H1 (cell line): ENCODE results near the gene HEPHL1. TPM values are rescaled to one million over a fixed set of nuclear protein-coding genes. Genes with fewer than 3 reads are reported as not detected.
"Not testable (repeated sequence)": the region's sequence is repeated elsewhere in the genome, so short reads cannot be mapped to it uniquely, and the experiment has no call there.

Experiments
- CTCF ChIA-PET: fragments of 300-600 bp; sonication (Branson Sonifier 250); formaldehyde crosslinking; loops from one replicate; lab custom pipeline; 2021; ENCODE audit not compliant: partially characterized antibody; lab: Charles Lee
- POLR2A ChIA-PET: fragments of 300-600 bp; sonication (Branson Sonifier 250); formaldehyde crosslinking; loops from one replicate; lab custom pipeline; 2021; ENCODE audit warnings: inconsistent platforms; ENCODE audit not compliant: partially characterized antibody; lab: Charles Lee
- DNase-seq, 2 experiments: peaks; one replicate each; pipeline versions ENCODE4 v3.0.0 to v3.0.0-alpha.2; 2010 to 2022; ENCODE audit warnings: low spot score in 2 of 2, low read depth in 1 of 2, mixed read lengths in 1 of 2
- FAIRE-seq: peaks from 2 replicates; lab custom pipeline; 2011; peaks lifted over from hg19 to GRCh38; lab: Jason Lieb, UNC
- H2AFZ ChIP-seq: 2 replicates; pipeline ENCODE4 v1.8.1; 2012; ENCODE audit warnings: low read length, inconsistent platforms
- H2AK5ac ChIP-seq: 2 replicates; pipeline ENCODE4 v1.6.1; 2013; ENCODE audit warnings: low read depth, low read length
- H2BK120ac ChIP-seq: replicated peaks from 2 replicates; pipeline ENCODE3; 2013; ENCODE audit warnings: low read depth, low read length, inconsistent platforms
- H2BK12ac ChIP-seq: 2 replicates; pipeline ENCODE4 v1.6.1; 2013; ENCODE audit warnings: low read depth, low read length
- H2BK15ac ChIP-seq: 2 replicates; pipeline ENCODE4 v1.6.1; 2013; ENCODE audit warnings: low read length
- H2BK20ac ChIP-seq: 2 replicates; pipeline ENCODE4 v1.6.1; 2013; ENCODE audit warnings: low read length
- H2BK5ac ChIP-seq: 2 replicates; pipeline ENCODE4 v1.6.1; 2013; ENCODE audit warnings: low read depth, low read length
- H3K14ac ChIP-seq: 2 replicates; pipeline ENCODE4 v1.6.1; 2013; ENCODE audit warnings: inconsistent platforms; ENCODE audit not compliant: insufficient read length
- H3K18ac ChIP-seq: 2 replicates; pipeline ENCODE4 v1.6.1; 2013; ENCODE audit warnings: low read length; ENCODE audit errors: extremely low read depth
- H3K23ac ChIP-seq: 2 replicates; pipeline ENCODE4 v1.6.1; 2013; ENCODE audit warnings: inconsistent platforms; ENCODE audit not compliant: insufficient read length
- H3K23me2 ChIP-seq: 2 replicates; pipeline ENCODE4 v1.6.1; 2013; ENCODE audit warnings: low read depth, low read length
- H3K27ac ChIP-seq: 2 replicates; pipeline ENCODE4 v1.6.1; 2011; ENCODE audit warnings: low read depth, low read length, inconsistent platforms
- H3K27me3 ChIP-seq, 4 experiments: replicated peaks in 1 of 4; 1 replicate in 1 of 4; 2 replicates in 3 of 4; pipeline versions ENCODE4 v1.6.1 to v1.8.1; 2011 to 2013; ENCODE audit warnings: low read length in 3 of 4, mild to moderate bottlenecking in 3 of 4, inconsistent platforms in 2 of 4, mixed read lengths in 2 of 4, moderate library complexity in 1 of 4; ENCODE audit not compliant: control insufficient read depth in 3 of 4, insufficient read depth in 3 of 4; ENCODE audit errors: extremely low read depth in 1 of 4
- H3K36me3 ChIP-seq, 4 experiments: 2 replicates each; pipeline versions ENCODE4 v1.6.1 to v1.8.1; 2011 to 2013; ENCODE audit warnings: mild to moderate bottlenecking in 4 of 4, low read length in 3 of 4, moderate library complexity in 2 of 4, control low read depth in 1 of 4, inconsistent platforms in 1 of 4; ENCODE audit not compliant: insufficient read depth in 4 of 4, control insufficient read depth in 2 of 4
- H3K4ac ChIP-seq: replicated peaks from 2 replicates; pipeline ENCODE3; 2013; ENCODE audit warnings: low read length, low read depth, mixed read lengths, inconsistent platforms; ENCODE audit not compliant: insufficient read length
- H3K4me1 ChIP-seq, 4 experiments: replicated peaks in 1 of 4; 1 replicate in 1 of 4; 2 replicates in 3 of 4; pipeline versions ENCODE4 v1.6.1 to v1.8.1; 2011 to 2013; ENCODE audit warnings: low read length in 3 of 4, inconsistent platforms in 2 of 4, mixed read lengths in 1 of 4; ENCODE audit not compliant: insufficient read depth in 4 of 4, control insufficient read depth in 3 of 4
- H3K4me2 ChIP-seq, 2 experiments: 2 replicates each; pipeline versions ENCODE4 v1.6.1 to v1.8.1; 2011 to 2013; ENCODE audit warnings: low read depth in 2 of 2, low read length in 2 of 2, control low read depth in 1 of 2, inconsistent platforms in 1 of 2, mild to moderate bottlenecking in 1 of 2; ENCODE audit not compliant: insufficient read depth in 1 of 2
- H3K4me3 ChIP-seq, 4 experiments: fragments of 200-600, 300-600 bp in 1 of 4; sonication (generic), shearing (Covaris generic), sonication (Bioruptor Twin) in 1 of 4; 2 replicates each; pipeline versions ENCODE4 v1.5.1 to v1.8.1; 2011 to 2016; ENCODE audit warnings: low read length in 4 of 4, low read depth in 3 of 4, control low read depth in 2 of 4, inconsistent platforms in 2 of 4, mild to moderate bottlenecking in 2 of 4, mixed read lengths in 1 of 4, moderate library complexity in 1 of 4; ENCODE audit not compliant: insufficient read depth in 2 of 4; ENCODE audit errors: extremely low read depth in 1 of 4
- H3K56ac ChIP-seq: replicated peaks from 2 replicates; pipeline ENCODE3; 2013; ENCODE audit warnings: low read depth, mild to moderate bottlenecking, mixed read lengths, low read length, inconsistent platforms; ENCODE audit not compliant: insufficient read length
- H3K79me1 ChIP-seq: 2 replicates; pipeline ENCODE4 v1.6.1; 2013; ENCODE audit warnings: low read depth, low read length, control low read depth
- H3K79me2 ChIP-seq, 2 experiments: 2 replicates each; pipeline versions ENCODE4 v1.6.1 to v1.8.1; 2012 to 2013; ENCODE audit warnings: low read length in 2 of 2, mild to moderate bottlenecking in 2 of 2, inconsistent platforms in 1 of 2; ENCODE audit not compliant: insufficient read depth in 2 of 2, control insufficient read depth in 1 of 2
- H3K9ac ChIP-seq, 4 experiments: replicated peaks in 1 of 4; 1 replicate in 1 of 4; 2 replicates in 3 of 4; pipeline versions ENCODE4 v1.6.1 to v1.8.1; 2011 to 2013; ENCODE audit warnings: low read depth in 3 of 4, low read length in 3 of 4, control low read depth in 2 of 4, mild to moderate bottlenecking in 2 of 4, moderate library complexity in 2 of 4, inconsistent platforms in 1 of 4; ENCODE audit errors: extremely low read depth in 1 of 4
- H3K9me3 ChIP-seq, 2 experiments: 2 replicates each; pipeline versions ENCODE4 v1.6.1 to v1.8.1; 2012 to 2013; ENCODE audit warnings: mild to moderate bottlenecking in 2 of 2, moderate library complexity in 2 of 2, control low read depth in 1 of 2, inconsistent platforms in 1 of 2, low read depth in 1 of 2, low read length in 1 of 2, mixed read lengths in 1 of 2; ENCODE audit not compliant: insufficient read depth in 2 of 2
- H4K20me1 ChIP-seq, 2 experiments: replicated peaks in 1 of 2; 2 replicates each; pipeline versions ENCODE3 to v1.8.1; 2011 to 2013; ENCODE audit warnings: inconsistent platforms in 2 of 2, low read length in 2 of 2, mild to moderate bottlenecking in 1 of 2; ENCODE audit not compliant: insufficient read depth in 2 of 2, control insufficient read depth in 1 of 2
- H4K5ac ChIP-seq: 2 replicates; pipeline ENCODE4 v1.6.1; 2013; ENCODE audit warnings: low read length, low read depth, mixed read lengths, inconsistent platforms; ENCODE audit not compliant: insufficient read length
- H4K8ac ChIP-seq: 2 replicates; pipeline ENCODE4 v1.8.0; 2013; ENCODE audit warnings: mild to moderate bottlenecking, moderate library complexity, low read length, inconsistent platforms; ENCODE audit not compliant: insufficient read depth; ENCODE audit errors: extremely low read depth
- H4K91ac ChIP-seq: replicated peaks from 2 replicates; pipeline ENCODE3; 2013; ENCODE audit warnings: low read length, mixed read lengths, inconsistent platforms; ENCODE audit not compliant: insufficient read length
- ATF2 ChIP-seq: IDR thresholded peaks from 2 replicates; pipeline ENCODE4 v1.6.1; 2012; ENCODE audit warnings: low read length, inconsistent platforms
- EP300 ChIP-seq, 2 experiments: IDR thresholded peaks; 1 replicate in 1 of 2; 2 replicates in 1 of 2; pipeline ENCODE4 v1.6.1; 2011 to 2012; ENCODE audit warnings: low read depth in 2 of 2, low read length in 2 of 2, mild to moderate bottlenecking in 2 of 2, borderline replicate concordance in 1 of 2, inconsistent platforms in 1 of 2, moderate library complexity in 1 of 2
- HDAC2 ChIP-seq, 2 experiments: fragments of 300-600 bp in 1 of 2; sonication (generic) in 1 of 2; IDR thresholded peaks; 2 replicates each; pipeline ENCODE4 v1.6.1; 2011 to 2012; ENCODE audit warnings: low read depth in 2 of 2, low read length in 2 of 2, mild to moderate bottlenecking in 2 of 2, moderate library complexity in 2 of 2, borderline replicate concordance in 1 of 2, inconsistent platforms in 1 of 2
- PHF8 ChIP-seq: fragments of 200-600 bp; sonication (generic); conservative IDR thresholded peaks from 2 replicates; pipeline ENCODE4 v1.7.1; 2012; ENCODE audit warnings: low read depth, mild to moderate bottlenecking, inconsistent platforms, low read length, moderate library complexity
- RFX5 ChIP-seq: IDR thresholded peaks from 2 replicates; pipeline ENCODE4 v1.6.1; 2011; ENCODE audit warnings: low read depth, low read length, improper control_type of control experiment, borderline replicate concordance
- RNF2 ChIP-seq: fragments of 200-900, 300-1000 bp; sonication (generic); IDR thresholded peaks from 2 replicates; pipeline ENCODE4 v1.7.1; 2016; ENCODE audit warnings: borderline replicate concordance, low read depth, mild to moderate bottlenecking, antibody characterized with exemption, low read length; ENCODE audit not compliant: poor library complexity, severe bottlenecking; ENCODE audit errors: missing control alignments
- WGBS, 2 experiments: shearing (Covaris generic) in 1 of 2; methylation state at CpG; one replicate each; pipeline versions ENCODE4 v1.1.6 to v1.1.7; 2013 to 2015; ENCODE audit warnings: low lambda C conversion rate in 2 of 2, mixed read lengths in 2 of 2, inconsistent platforms in 1 of 2, low coverage in 1 of 2, missing lambda C conversion rate in 1 of 2; ENCODE audit not compliant: insufficient replicate concordance in 2 of 2, insufficient coverage in 1 of 2, insufficient read length in 1 of 2; ENCODE audit errors: extremely low coverage in 1 of 2, missing lambda C conversion rate in 1 of 2; 5-methylcytosine and 5-hydroxymethylcytosine counted together
- polyA plus RNA-seq, 7 experiments: library from polyadenylated mRNA; depleted of rRNA in 3 of 7; stranded (reverse) in 5 of 7; unstranded in 2 of 7; fragments of >200 nt in 5 of 7; fragments of 200-250 nt in 2 of 7; gene quantifications; 1 replicate in 5 of 7; 2 replicates in 1 of 7; 4 replicates in 1 of 7; pipeline versions ENCODE4 v1.2.1 to v1.2.3, GENCODE V29; 2011 to 2013; ENCODE audit warnings: missing spikeins in 2 of 7, mixed read lengths in 2 of 7
- total RNA-seq: library from RNA; stranded (reverse); fragmentation: NEBNext Ultra II Directional; extraction: Animal tissue kit (Norgen Biotek cat#: 25700); gene quantifications from 2 replicates; pipeline ENCODE4 v1.2.1, GENCODE V29; 2021

Gene HEPHL1
- total and polyA plus RNA-seq, 2 of the 8 experiments (the other 6 are each of a cell fraction or from before 2014, with no cell fraction given): 0.09 to 0.11 TPM

- TF ChIP-seq RFX5 (no peak), HDAC2 (IDR thresholded peaks at IDR 0.05; ENCODE audit: borderline replicate concordance in 1 of 2, low read depth in 2 of 2, low read length in 2 of 2) (no peak), PHF8 (no peak), ATF2 (no peak), EP300 (IDR thresholded peaks at IDR 0.05; ENCODE audit: borderline replicate concordance in 1 of 2, low read depth in 2 of 2, low read length in 2 of 2) (no peak), RNF2 (no peak)
These were observed 133.1 kb downstream of the HEPHL1 start (continued) for GRCh38 chr11:94154095-94154856.

GRCh38 chr11:94157339-94157738 is 136.2 kb downstream of the HEPHL1 start:
- H2BK15ac ChIP-seq, H4K5ac ChIP-seq, H2BK120ac ChIP-seq, H4K91ac ChIP-seq, H3K56ac ChIP-seq, DNase-seq, H2BK12ac ChIP-seq, FAIRE-seq, H3K27ac ChIP-seq, H3K4me1 ChIP-seq, H3K14ac ChIP-seq, H2AK5ac ChIP-seq, H2BK5ac ChIP-seq, H3K4me3 ChIP-seq, H3K9me3 ChIP-seq, H3K4me2 ChIP-seq, H3K4ac ChIP-seq, H4K8ac ChIP-seq, H3K23me2 ChIP-seq, H3K9ac ChIP-seq, H3K79me1 ChIP-seq, H2BK20ac ChIP-seq, H2AFZ ChIP-seq, POLR2A ChIA-PET, H3K18ac ChIP-seq, H3K27me3 ChIP-seq, H3K23ac ChIP-seq: not testable (repeated sequence)
- peaks cover 0 to 26% (median 14%) of the 10 kb centered on the region in 4 experiments; a peak in 5 of 8 replicates for H3K36me3 ChIP-seq
- 80% methylated on average over 3 of the region's 3 CpGs; no CpG with 5 or more reads in 1 of the 2 experiments for WGBS, 2 experiments
- CTCF ChIA-PET: interaction anchor here (0.7 kb wide), 1 partner anchor 315 kb away, joined by 3 read pairs; no protein-coding TSS in a partner anchor
- H3K79me2 ChIP-seq: peaks cover 20 to 67% of the 10 kb centered on the region in 2 experiments
- H4K20me1 ChIP-seq: peaks cover 8 to 14% of the 10 kb centered on the region in 2 experiments
